Chondrocyte (in vitro differentiated cells): ENCODE measurements around the gene MYL11. TPM values are rescaled to one million over a fixed set of nuclear protein-coding genes. Genes with fewer than 3 reads are reported as not detected.
"Not testable (repeated sequence)": the region's sequence is repeated elsewhere in the genome, so short reads cannot be mapped to it uniquely, and the experiment has no call there.

Source experiments
- DNase-seq: peaks from one replicate; pipeline ENCODE4 v3.0.0; 2021; ENCODE audit warnings: mixed read lengths, low spot score
- H3K27ac Mint-ChIP-seq: one replicate; pipeline ENCODE4 v1.8.0; 2021; ENCODE audit warnings: mild to moderate bottlenecking, moderate library complexity, mixed read lengths; ENCODE audit not compliant: unreplicated experiment
- H3K27me3 Mint-ChIP-seq: 2 replicates; pipeline ENCODE4 v1.8.0; 2021; ENCODE audit warnings: low read depth, mixed read lengths
- H3K36me3 Mint-ChIP-seq: 2 replicates; pipeline ENCODE4 v1.8.0; 2021; ENCODE audit warnings: low read depth, mixed read lengths
- H3K4me1 Mint-ChIP-seq: 2 replicates; pipeline ENCODE4 v1.8.0; 2021; ENCODE audit warnings: low read depth, mild to moderate bottlenecking, mixed read lengths
- H3K4me3 Mint-ChIP-seq: one replicate; pipeline ENCODE4 v1.8.0; 2021; ENCODE audit warnings: mild to moderate bottlenecking, moderate library complexity, mixed read lengths; ENCODE audit not compliant: unreplicated experiment
- H3K9me3 Mint-ChIP-seq: 2 replicates; pipeline ENCODE4 v1.8.0; 2021; ENCODE audit warnings: low read depth, mixed read lengths
- total RNA-seq: library from RNA; stranded (reverse); gene quantifications from 3 replicates; pipeline ENCODE4 v1.2.1, GENCODE V29; 2021
- TF ChIP-seq, protein P1 (sequence below): fragments of 200-600 bp; sonication (generic); IDR thresholded peaks from 2 replicates; pipeline ENCODE4 v1.5.0; 2021; ENCODE audit warnings: antibody characterized with exemption, mild to moderate bottlenecking, moderate library complexity

MYL11 gene
- total RNA-seq, 1 donor from 2014 or later, result 0.82 TPM

DNA sequence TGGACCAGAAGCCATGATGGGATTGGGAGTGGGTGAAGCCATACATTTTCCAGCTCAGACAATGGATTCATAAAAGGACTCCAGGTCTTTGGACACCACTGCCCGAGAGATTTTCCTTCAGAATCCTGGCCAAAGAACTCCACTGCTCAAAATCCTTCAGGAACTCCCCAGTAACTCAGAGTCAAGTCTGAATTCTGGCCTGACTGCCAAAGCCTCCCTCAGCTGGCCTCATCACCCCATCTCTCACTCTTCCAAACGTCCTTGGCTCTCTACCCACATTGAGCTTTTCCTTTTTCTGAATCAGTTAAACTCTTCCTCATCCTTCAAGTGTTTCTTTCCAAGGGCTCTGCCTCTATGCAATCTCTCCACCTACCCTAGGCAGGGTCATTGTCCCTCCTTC lies 8.9 kb downstream of the MYL11 start:
- no peak for DNase-seq
- no peaks in the 10 kb centered on the region for H3K27me3 Mint-ChIP-seq
- H3K36me3 Mint-ChIP-seq, result no peaks in the 10 kb centered on the region
- H3K4me3 Mint-ChIP-seq, result no peak overlapping the region
- no peak overlapping the region for H3K27ac Mint-ChIP-seq
- H3K9me3 Mint-ChIP-seq, result no peaks in the 10 kb centered on the region
- TF ChIP-seq, protein P1, sequence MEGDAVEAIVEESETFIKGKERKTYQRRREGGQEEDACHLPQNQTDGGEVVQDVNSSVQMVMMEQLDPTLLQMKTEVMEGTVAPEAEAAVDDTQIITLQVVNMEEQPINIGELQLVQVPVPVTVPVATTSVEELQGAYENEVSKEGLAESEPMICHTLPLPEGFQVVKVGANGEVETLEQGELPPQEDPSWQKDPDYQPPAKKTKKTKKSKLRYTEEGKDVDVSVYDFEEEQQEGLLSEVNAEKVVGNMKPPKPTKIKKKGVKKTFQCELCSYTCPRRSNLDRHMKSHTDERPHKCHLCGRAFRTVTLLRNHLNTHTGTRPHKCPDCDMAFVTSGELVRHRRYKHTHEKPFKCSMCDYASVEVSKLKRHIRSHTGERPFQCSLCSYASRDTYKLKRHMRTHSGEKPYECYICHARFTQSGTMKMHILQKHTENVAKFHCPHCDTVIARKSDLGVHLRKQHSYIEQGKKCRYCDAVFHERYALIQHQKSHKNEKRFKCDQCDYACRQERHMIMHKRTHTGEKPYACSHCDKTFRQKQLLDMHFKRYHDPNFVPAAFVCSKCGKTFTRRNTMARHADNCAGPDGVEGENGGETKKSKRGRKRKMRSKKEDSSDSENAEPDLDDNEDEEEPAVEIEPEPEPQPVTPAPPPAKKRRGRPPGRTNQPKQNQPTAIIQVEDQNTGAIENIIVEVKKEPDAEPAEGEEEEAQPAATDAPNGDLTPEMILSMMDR, result no peak
- peaks cover 12% of the 10 kb centered on the region for H3K4me1 Mint-ChIP-seq

DNA sequence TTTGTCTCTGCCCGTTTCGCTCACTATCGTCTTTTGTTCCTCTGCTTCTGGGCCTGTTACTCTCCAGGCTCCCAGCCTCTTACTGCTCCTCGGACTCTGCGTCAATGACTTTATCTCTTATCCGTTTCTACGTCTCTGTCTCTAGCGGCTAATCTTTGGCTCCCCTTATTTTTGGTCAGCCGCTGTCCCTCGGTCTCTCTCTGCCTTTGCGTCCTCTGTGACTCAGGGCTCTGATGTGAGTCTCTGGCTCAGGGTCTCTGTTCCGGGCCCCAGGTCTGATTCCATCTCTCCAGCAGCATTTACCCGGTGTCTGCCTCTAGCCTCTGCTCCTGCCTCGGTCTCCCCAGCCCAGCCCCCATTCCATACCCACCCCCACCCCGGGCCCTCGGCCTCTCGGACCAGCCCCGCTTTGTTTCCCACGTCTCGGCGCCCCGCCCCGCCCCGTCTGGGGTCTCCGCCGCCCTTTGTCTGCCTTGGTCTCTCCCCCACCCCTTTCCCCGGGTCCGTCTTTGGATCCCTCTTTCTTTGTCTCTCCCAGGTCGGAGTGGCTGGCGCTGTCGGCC lies 20.1 kb downstream of the MYL11 start:
- Mint-ChIP-seq H3K4me1 (peaks cover 28% of the 10 kb centered on the region), H3K9me3 (no peaks in the 10 kb centered on the region), H3K27me3 (no peaks in the 10 kb centered on the region), H3K27ac (peak overlapping the region; percentile 99), H3K4me3 (peak overlapping the region; percentile 97), H3K36me3 (peaks cover 2% of the 10 kb centered on the region)
- no peak for DNase-seq
- TF ChIP-seq, protein P1, result no peak

DNA sequence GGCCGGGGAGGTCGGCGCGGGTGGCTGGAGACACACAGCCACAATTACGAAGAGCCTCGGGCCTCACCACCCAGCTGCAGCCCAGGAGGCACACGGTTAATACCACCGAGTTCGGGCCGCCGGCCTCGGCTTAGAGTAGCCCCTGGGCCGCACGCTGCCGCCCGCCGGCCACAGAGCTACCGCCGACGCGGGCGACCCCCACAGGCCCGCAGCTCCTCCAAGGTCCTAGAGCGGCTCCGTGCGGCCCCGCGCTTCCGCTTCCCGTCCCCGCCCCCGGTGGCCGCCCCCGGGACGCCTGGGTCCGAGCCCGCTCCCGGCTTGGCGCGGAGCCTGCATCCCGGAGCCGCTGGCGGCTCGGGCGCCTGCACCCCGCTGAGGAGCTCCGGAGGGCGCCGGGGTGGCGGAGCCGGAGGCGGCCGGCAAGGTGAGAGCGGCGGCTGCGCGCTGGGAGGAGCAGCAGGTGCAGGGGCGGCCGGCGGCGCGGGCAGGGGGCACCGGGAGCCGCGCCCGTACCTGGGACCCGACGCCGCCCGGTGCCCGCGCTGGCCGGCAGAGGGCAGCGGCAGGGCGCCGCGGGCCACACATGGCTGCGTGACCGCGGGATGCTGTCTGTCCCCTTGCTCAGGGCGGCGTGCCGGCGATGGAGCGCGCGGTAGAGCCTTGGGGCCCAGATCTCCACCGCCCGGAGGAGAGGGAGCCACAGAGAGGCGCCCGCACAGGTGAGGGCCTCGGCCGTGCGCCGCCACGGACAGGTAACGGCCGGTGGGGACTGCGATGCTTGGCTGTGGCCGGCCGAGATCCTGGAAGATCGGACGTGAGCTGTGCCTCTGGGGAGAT lies 20.8 kb downstream of the MYL11 start, which contains the start of gene ZNF48:
Gene ZNF48, plus strand, starts transcription at position 266 of the 837 bp plus-strand sequence. Its CDS starts 375 bp downstream, at position 641.
- DNase-seq, result peak; percentile 96
- peaks cover 32% of the 10 kb centered on the region for H3K4me1 Mint-ChIP-seq
- TF ChIP-seq, protein P1, result peak; percentile 58
- peak within 1 kb of the TSS; percentile 99 for H3K27ac Mint-ChIP-seq
- peak within 1 kb of the TSS; percentile 97 for H3K4me3 Mint-ChIP-seq
- no peaks in the 10 kb centered on the region for H3K9me3 Mint-ChIP-seq
- H3K36me3 Mint-ChIP-seq, result peaks cover 2% of the 10 kb centered on the region
- H3K27me3 Mint-ChIP-seq, result no peaks in the 10 kb centered on the region

DNA sequence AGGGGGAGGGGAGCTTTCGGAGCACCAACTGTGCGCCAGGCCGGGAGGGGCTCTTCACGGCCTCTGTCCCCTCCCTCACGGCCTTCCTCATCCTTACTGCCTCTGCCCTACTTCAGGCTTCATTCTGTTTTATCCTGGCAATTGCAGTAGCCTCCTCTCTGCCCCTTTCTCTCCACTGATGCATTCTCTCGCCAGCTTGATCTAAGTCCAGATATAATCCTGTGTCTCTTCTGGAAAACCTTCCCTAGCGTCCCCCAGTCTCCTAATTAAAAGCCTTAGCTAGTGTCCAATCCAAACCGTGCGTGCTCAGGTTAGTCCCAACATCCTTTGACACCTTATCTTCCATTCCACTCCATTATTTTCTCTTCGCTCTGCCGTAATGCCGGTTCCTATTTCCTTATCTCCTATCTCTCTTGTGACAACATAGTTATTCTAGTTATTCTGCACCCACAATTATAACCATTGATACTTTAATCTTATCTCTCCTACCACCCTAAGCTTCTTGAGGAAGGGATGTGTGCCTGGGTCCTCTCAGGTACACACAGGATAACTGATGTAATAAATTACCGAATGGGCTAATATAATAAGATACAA lies 21.5 kb downstream of the MYL11 start:
- no peaks in the 10 kb centered on the region for H3K9me3 Mint-ChIP-seq
- peaks cover 37% of the 10 kb centered on the region for H3K4me1 Mint-ChIP-seq
- DNase-seq, result no peak
- H3K4me3 Mint-ChIP-seq, result peak overlapping the region; percentile 81
- H3K27me3 Mint-ChIP-seq, result no peaks in the 10 kb centered on the region
- TF ChIP-seq, protein P1, result no peak
- peaks cover 2% of the 10 kb centered on the region for H3K36me3 Mint-ChIP-seq
- H3K27ac Mint-ChIP-seq, result peak overlapping the region; percentile 87

DNA sequence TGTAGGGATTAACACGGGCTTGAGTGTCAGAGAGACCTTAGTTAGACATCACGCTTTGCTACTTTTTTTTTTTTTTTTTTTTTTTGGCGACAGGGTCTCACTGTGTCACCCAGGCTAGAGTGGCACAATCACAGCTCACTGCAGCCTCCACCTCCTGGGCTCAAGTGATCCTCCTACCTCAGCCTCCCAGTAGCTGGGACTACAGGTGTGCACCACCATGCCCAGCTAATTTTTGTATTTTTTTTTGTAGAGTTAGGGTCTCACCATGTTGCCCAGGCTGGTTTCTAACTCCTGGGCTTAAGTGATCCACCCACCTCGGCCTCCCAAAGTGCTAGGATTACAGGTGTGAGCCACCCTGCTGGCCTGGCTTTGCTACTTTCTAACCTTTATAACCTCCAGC lies 22.0 kb downstream of the MYL11 start:
- not testable (repeated sequence) for H3K36me3 Mint-ChIP-seq, DNase-seq, H3K9me3 Mint-ChIP-seq, H3K27ac Mint-ChIP-seq, H3K27me3 Mint-ChIP-seq
- Mint-ChIP-seq H3K4me1 (peaks cover 42% of the 10 kb centered on the region), H3K4me3 (peak overlapping the region; percentile 81)
